ENCODE data around the gene LRRC7.

- TF ChIP-seq, protein P1, sequence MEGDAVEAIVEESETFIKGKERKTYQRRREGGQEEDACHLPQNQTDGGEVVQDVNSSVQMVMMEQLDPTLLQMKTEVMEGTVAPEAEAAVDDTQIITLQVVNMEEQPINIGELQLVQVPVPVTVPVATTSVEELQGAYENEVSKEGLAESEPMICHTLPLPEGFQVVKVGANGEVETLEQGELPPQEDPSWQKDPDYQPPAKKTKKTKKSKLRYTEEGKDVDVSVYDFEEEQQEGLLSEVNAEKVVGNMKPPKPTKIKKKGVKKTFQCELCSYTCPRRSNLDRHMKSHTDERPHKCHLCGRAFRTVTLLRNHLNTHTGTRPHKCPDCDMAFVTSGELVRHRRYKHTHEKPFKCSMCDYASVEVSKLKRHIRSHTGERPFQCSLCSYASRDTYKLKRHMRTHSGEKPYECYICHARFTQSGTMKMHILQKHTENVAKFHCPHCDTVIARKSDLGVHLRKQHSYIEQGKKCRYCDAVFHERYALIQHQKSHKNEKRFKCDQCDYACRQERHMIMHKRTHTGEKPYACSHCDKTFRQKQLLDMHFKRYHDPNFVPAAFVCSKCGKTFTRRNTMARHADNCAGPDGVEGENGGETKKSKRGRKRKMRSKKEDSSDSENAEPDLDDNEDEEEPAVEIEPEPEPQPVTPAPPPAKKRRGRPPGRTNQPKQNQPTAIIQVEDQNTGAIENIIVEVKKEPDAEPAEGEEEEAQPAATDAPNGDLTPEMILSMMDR (IDR thresholded peaks at IDR 0.05 in 4 of 5, conservative IDR thresholded peaks at IDR 0.05 in 1 of 5), result no peak
- no peak for TF ChIP-seq POLR2A (IDR thresholded peaks at IDR 0.05)
Measured at GRCh38 chr1:69650779-69651178, 83.1 kb downstream of the LRRC7 start.

Data from gastrocnemius medialis (tissue), 4 donors.